ENCODE data around the gene LRRC4B.
"Not testable (repeated sequence)": the region's sequence is repeated elsewhere in the genome, so short reads cannot be mapped to it uniquely, and the experiment has no call there.

The LRRC4B gene

DNA sequence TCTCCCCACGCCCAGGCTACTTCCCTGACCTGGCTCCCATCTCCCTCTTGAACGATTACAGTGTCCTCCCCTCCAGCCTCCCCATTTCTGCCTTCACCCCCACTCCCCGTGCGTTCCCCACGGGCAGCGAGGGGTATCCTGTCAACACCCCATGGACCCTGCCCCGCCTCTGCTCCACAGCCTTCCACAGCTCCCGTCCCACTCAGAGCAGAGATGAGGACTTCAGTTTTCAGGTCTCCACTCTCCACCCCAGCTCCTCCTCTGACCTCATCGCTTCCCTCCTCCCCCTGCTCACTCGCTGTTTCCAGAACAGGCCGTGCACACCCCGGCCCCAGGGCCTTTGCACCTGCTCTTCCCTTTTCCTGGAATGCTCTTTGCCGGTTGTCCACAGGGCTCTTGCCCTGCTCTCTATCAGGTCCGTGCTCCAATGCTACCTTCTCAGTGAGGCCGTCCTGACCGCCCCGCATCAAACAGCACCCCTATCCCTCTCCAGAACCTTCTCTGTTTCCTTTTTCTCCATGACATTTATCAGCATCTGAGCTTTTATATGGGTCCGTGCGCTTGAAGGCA lies 15.0 kb downstream of the LRRC4B start:
- no peak for DNase-seq (ENCODE audit: low spot score)

DNA sequence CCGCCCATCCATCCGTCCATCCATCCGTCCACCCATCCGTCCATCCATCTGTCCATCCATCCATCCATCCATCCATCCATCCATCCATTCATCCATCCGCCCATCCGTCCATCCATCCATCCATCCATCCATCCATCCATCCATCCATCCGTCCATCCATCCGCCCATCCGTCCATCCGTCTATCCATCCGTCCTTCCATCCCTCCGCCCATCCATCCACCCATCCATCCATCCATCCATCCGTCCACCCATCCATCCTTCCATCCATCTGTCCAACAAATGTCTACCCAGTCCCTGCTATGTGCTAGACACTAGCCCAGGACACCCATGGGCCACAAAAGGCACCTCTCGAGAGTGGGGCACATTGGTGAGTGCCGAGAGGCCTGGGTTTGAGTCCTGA lies 15.7 kb downstream of the LRRC4B start:
- no peak for DNase-seq (ENCODE audit: low spot score)

DNA sequence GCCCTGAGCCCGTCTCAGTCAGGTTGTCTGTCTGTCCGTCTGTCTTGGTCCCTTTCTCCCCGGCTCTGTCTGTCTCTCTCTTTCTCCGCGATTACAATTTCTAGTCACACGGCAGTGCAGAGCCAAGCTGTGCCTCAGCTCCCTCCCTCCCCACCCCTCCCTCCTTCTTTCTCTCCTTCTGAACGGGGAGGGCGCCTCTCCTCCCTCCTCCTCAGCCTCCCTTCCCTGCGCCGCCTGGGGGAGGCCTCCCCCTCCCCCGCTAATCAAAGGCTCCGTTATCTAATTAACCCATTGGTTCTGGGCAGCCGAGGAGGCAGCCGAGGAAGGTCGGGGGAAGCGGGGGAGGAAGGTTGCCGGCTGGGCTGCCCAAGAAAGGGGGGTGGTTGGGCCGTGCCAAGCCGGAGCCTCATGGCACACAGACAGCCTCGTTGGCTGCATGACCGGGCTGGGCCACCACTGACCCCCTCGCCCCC lies 16.5 kb downstream of the LRRC4B start:
- DNase-seq (ENCODE audit: low spot score), result peak; percentile 89

DNA sequence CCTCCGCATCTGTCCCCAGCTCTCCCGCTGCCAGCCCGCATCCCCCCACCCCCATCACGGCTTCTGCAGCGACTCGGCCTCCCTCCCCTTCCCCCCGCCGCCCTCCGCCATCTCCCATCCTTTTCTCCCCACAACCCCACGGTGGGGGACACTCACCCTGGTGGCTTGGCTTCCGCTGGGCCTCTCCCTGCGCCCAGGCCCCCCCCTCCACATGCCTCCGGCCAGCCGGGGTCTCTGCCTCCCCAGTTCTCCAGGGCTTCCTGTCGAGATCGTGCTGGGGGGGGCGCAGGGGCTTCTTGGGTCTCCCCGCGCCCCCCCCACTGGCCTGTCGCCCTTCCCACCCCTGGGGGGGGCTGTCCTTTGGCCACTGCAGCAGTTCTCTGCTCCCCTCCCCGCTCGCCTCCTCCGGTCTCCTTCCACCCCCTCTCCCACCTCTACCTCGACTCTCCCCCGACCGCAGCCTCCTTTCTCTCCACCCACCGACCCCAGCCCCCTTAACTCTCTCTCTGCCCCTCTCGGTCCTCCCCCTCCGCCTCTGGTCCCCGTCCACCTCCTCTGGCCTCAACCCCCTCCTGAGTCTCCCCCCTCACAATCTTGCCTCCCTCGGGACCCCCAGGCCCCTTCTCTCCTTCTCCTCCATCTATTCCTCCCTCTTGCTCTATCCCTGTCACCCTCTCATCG lies 17.1 kb downstream of the LRRC4B start:
- DNase-seq (ENCODE audit: low spot score), result no peak

DNA sequence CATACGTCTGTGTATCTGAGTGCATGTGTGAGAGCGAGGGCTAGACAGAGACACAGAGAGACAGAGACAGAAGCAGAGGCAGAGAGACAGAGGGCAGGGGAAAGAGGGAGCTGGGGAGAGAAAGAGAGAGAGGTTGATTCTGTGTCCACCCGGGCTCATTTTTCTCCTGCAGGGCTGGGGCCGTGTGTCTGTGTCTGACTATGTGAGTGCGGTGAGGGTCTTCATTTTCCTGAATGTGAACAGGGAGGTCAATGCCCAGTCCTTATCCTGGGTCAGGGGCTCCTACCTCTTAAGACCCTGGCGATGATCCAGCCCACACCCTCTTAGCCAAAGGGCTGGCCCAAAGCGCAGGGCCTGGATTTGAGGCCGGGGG lies 17.7 kb downstream of the LRRC4B start:
- DNase-seq (ENCODE audit: low spot score), result no peak

DNA sequence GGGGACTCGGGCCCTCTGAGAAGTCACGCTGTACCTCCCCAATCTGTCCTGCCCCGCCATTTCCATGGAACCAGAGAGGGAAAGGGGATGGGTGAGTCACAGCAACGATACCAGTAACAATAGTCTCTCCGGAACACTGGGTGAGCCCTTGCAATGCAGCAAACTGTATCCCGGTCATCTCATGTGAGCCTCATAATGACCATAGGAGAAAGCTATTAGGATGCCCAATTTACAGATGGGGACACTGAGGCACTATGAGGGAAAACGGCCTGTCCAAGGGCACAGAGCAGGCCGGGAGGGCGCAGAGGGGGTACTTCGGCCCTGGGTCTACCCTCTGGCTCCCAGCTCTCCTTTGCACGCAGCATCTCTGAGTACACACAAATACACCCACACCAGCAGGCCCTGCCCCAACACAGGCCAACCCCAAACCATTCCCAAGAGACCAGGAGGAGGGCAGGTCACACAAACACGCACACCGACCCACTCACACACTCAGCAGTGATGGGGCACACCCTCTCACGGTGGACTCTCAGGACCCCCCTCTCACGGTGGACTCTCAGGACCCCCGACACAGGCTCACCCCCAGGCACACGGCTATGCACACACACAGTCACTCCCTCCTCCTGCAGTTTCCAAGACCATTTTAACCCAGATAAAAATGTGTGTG lies 18.2 kb downstream of the LRRC4B start:
- DNase-seq (ENCODE audit: low spot score), result no peak

DNA sequence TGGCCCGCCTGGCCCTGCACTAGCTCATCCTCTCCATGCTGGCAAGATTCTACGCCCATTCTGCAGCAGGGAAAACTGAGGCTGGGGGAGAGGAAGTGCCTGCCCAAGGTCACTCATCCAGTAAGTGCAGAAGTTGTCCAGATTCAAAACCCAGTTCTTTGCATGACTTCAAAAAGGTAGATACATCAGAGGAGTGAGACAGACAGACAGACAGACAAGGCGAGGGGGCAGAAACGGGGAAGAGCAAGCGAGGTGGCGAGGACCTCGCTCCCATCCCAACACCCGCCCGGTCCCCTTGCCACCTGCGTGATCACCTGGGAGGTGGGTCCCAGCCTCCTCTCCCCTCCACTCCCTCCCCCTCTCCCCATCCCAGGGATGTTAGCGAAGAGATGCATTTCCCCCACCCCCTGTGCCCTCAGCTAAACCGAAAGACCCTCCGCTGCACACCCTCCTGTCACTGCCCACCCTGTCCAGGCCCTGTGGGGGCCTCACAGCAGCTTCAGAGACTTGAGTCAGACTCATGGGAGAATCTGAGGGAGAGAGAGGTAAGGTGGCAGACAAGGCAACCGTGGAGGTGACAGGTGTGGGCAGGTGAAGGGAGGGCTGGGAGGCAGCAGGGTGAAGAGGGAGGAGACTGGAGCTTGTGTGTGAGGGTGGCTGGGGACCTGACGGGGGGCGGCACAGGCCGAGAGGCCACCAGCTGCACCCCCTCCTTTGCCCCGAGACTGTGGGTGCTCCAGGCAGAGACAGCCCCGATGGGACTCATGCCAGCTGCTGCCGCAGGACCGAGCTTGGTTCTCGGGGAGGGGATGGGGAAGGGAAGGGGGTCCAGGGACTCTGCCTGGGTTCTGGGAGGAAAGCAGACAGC lies 18.9 kb downstream of the LRRC4B start:
- DNase-seq (ENCODE audit: low spot score), result no peak

DNA sequence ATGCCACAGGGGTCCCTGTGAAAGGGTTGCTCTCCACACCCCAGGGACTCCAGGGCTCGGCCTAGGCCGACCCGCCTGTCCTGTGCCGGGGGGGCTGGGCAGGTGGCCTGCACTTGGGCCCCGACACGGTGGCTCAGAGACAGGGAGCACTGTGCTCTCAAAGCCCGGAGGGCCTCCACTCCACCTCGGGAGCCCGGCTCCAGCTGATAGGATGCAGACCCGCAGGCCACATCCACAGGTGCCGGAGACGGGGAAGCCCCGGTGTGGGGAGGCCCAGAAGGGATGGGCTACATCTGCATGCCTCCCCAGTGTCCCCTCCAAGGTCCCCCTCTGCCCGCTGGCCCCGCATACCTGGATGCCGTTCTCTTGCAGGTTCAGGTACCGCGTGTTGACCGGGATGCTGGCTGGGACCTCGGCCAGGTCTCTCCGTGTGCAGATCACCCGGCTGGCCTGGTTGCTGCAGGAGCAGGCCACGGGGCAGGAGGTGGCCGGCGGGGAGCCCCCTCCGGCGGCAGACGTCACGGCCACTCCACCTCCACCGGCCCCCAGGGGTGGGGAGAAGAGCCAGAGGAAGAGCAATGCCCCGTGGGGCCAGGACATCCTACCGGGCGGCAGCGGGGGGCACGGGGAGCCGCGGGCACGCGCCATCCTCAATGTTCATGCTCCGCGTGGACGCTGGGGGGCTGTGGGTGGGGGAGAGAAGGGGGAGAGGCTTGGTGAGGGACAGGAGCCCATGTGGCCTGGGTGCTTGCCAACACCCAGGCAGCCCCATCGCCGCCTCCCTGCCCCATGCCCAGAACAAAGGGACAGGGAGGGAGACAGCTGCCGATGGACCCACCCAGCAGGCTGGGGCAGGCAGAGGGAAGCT lies 19.8 kb downstream of the LRRC4B start:
- peak; percentile 86 for DNase-seq (ENCODE audit: low spot score)

DNA sequence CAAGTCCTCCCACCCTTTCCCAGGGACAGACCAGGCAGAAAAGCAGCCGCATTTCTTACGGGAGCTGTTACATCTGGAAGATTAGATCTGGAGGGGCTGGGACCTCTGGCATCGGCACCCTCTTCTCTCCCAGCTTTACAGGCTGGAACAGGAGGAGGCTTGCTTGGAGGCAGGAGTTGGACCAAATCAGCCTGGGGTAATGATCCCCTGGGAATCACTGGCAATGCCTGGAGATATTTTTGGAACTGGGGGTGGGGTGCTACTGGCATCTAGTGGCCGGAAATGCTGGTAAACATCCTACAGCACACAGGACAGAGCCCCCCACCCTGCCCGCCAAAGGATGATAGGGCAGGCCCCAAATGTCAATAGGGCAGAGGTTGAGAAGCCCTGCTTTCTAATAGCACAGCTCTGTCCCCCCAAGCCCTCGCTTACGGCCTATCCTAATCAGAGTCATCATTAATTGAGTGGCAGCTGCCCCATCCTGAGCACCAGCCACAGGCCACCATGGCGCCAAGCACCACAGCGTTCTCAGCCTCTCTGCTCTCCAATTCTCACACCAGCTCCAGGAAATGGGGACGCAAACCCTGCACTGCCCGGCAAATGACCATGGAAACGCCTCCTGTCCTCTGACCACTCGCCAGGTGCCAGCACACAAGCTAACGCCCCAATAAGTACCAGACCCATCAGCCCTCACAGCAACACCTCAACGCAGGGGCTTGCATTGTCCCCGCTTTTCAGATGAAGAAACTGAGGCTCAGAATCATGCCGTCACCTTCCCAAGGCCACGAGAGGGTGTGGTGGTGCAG lies 20.6 kb downstream of the LRRC4B start:
- no peak for DNase-seq (ENCODE audit: low spot score)

DNA sequence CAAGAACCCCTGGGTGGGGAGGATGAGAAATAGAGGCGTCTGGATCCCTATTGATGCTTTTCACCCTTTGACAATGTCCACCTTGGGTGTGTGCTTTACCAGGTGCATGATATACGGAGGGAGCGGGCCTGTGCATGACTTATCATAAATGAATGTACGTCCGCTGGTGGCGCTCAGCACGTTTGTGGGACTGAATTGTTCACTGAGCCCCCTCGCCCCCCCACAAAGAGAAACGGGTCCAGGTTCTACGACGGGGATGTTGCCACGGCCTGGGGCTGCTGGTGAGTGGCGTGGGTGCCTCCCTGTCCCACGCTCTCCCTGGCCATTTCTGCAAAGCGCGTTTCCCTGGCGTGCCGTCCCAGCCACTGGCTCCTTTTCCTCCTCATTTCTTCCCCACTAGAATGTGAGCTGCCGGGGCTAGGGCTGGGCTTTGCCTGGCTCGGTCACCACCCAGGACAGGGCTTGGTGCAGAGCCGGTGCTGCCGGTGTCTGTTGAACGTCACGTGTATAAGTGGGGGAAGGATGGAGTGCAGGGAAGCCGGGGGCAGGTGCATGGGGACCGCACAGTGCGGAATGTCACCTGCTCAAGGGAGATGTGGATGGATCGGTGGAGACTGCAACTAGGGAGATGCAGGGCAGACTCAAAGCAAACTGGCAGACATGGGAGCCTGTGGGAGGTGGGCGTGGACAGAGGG lies 21.6 kb downstream of the LRRC4B start:
- no peak for DNase-seq (ENCODE audit: low spot score)

DNA sequence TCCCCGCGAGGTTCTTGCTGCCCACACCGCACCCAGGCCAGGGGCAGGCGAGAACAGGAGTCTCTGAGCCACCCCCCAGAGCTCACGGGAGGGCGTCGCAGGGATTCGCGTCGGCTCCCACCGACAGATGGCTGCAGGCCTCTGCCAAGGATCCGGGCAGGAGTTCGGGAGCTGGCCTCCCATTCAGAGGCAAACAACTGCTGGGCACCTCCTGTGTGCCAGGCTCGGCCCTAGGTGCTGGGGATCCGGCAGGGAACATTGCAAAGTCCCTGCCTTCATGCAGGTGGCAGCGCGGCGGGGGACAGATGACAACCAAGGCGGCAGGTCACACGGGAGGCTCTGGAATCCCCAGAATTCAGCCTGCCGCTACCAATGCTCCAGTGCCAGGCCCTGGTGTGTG lies 25.3 kb downstream of the LRRC4B start:
- DNase-seq (ENCODE audit: low spot score), result no peak

DNA sequence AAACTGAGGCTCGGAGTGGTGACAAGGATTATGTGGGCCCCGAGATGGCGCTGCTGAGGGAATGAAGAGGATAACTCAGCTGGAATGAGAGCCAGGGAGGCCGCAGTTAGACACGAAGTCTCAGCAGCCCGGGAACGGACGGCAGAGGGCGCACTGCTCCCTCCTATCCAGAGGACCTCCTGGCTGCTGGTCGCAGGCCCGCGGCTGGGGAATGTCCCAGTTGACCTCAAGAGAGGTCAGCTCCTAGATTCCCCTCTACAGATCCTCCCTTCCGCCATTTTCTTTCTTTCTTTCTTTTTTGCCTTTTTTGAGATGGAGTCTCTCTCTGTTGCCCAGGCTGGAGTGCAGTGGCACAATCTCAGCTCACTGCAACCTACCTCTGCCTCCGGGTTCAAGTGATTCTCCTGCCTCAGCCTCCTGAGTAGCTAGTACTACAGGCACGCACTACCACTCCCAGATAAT lies 30.4 kb downstream of the LRRC4B start:
- DNase-seq (ENCODE audit: low spot score), result peak; percentile 85

DNA sequence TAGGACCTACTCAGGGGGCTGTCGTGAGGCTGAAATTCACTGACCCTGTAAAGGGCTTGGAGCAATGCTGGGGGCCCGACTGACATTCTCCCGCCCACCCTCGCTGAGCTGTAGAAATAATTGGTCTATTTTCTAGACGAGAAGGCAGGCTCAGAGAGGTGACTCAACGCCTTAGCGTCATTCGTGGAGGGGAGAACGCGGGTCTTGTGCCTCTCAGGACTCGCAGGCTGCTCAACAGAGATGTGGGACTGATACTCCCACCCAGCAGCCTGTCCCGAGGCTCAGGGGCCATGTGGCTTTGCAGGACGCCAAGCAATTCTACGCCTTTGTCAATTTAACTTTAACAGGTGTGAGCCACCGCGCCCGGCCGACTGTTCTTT lies 30.9 kb downstream of the LRRC4B start:
- DNase-seq (ENCODE audit: low spot score), result no peak

DNA sequence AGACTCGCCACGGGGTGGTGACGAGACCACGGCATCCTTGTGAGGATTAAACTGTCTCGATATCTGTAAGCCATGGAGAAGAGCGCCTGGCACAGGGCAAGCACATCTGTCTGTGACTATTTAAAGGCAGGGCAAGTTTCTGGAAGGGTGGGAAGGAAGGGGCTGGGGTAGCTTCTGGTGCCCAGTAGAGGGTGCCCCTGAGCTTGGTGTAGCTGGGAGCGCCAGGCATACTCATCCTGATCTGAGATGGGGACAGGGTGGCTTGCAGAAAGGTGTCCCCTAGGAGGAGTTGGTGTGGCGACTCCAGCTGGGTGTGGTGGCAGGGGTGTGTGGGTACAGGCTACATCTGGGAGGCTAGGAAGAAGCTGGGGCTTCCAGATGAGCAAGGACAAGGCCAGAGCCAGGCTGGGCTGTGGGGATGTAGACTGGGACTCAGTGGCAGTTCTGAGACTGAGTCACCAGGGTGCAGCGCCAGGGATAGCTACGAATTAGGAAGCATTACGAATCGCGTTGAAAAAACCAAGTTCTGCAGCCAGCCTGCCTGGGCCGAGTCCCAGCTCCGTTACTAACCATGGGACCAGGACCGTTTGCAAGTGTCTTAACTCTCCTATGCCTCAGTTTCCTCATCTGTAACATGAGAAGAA lies 31.5 kb downstream of the LRRC4B start:
- DNase-seq (ENCODE audit: low spot score), result no peak

DNA sequence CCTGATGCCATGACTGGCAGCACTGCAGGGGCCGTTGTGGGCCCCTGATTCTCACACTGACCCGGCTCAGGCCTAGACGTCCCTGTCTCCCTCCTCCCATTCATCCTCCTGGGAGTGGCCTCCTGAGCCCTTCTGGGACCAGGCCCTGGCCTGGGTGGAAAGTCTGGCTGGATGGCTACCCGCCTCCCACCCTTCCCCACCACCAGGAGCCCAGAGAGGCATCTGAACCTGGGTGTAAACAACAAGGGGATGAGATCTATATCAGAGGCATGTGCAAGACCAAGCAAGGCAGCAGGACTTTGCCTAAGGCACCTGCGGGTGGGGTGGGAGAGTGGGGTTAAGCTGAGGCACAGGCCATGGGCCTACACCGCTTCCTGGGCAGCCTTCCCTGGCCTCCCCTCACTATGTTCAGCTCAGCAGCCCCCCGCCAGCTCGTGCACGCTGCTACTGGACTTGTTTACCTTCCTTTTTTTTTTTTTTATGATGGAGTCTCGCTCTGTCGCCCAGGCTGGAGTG lies 32.5 kb downstream of the LRRC4B start:
- DNase-seq (ENCODE audit: low spot score), result no peak

DNA sequence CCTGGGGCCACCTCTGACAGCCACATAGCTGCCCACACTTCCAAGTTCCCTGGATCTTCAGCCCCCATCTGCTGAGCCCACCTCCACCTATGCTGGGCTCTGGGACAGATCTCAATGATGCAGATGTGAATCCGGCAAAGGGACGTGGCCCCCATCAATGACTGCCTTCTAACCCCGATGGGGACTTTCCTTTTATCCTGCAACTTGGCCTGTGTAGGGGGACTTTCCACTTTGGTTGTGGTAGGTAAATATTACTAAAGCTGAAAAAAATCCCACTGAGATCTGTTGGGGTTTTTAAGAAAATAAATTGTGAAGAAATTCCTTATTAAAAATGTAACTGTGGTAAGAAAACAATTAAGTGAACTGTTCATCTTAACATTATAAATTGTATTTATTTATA lies 33.8 kb downstream of the LRRC4B start:
- no peak for DNase-seq (ENCODE audit: low spot score)

DNA sequence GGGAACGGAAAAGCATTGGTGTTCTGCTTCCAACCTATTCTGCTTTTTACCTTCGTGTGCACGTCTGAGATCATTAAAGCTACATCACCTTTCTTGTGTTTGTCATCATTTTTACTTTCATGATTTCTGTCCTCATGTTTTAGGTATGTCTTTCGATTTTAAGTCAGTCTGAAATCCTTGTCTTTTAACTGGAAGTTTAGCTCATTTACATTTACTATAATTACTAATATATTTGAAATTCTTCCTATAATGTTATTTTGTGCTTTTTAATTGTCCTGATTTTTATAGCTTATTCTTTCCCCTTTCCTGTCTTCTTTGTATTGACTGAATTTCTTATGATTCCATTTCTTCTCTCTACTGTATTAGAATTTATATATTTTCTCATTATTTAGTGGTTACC lies 35.3 kb downstream of the LRRC4B start:
- DNase-seq (ENCODE audit: low spot score), result no peak

DNA sequence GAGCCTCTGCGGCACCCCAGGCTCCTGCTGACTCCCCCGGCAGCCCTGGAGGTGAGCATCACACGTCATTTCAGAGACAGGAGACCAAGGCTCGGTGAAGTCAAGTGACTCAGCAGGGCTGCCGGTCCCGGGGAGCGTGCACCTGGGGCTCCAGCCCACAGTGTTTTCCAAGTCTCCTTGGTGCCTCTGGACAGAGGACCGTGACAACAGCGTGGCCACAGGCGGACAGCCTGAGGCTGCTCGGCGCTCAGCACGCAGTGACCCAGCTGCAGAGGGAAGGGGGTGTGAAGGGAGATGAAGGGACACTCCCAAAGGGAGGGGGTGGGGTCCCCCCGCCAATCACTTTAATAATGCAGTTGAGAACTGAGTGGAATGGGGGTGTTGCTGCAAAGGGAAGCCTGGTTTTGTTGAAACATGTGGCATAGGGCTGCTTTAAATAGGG lies 37.0 kb downstream of the LRRC4B start:
- DNase-seq (ENCODE audit: low spot score), result no peak

DNA sequence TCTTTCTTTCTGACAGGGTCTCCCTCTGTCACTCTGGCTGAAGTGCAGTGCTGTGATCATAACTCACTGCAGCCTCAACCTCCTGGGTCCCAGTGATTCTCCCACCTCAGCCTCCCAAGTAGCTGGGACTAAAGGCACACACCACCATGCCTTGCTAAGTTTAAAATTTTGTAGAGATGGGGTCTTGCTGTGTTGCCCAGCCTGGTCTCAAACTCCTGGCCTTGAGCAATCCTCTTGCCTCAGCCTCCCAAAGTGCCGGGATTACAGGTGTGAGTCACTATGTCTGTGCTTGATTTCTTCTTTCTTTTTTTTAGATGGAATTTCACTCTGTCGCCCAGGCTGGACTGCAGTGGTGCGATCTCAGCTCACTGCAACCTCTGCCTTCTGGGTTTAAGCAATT lies 40.2 kb downstream of the LRRC4B start:
- not testable (repeated sequence) for DNase-seq (ENCODE audit: low spot score)
